AG04449 (cell line): Measurements from ENCODE around the gene SLC37A3.

Experiments
- CTCF ChIA-PET: fragments of 350-600 bp; formaldehyde crosslinking; extraction: SDS; loops from one replicate; lab custom pipeline; 2021; ENCODE audit warnings: antibody characterized with exemption; lab: Yijun Ruan, JAX
- POLR2A ChIA-PET: fragments of 400-600, 350-600 bp; formaldehyde crosslinking; extraction: SDS; loops from one replicate; lab custom pipeline; 2020; ENCODE audit warnings: antibody characterized with exemption, inconsistent platforms; lab: Yijun Ruan, JAX
- DNase-seq: peaks from one replicate; pipeline ENCODE4 v3.0.0-alpha.2; 2010; ENCODE audit warnings: low read depth, low spot score
- H3K4me3 ChIP-seq: 2 replicates; pipeline ENCODE4 v1.5.1; 2011; ENCODE audit warnings: low read depth, mild to moderate bottlenecking, control low read depth, low read length
- CTCF ChIP-seq: IDR thresholded peaks from one replicate; pipeline ENCODE4 v1.5.1; 2011; ENCODE audit warnings: mild to moderate bottlenecking, moderate library complexity, low read length, control low read depth, inconsistent platforms; ENCODE audit not compliant: insufficient read depth; ENCODE audit errors: missing control alignments

Gene SLC37A3

GRCh38 chr7:140397784-140398750 is at the start of gene SLC37A3:
TSS of gene SLC37A3 (minus strand) at chr7:140398530. CDS start at chr7:140382526, 16,004 bp downstream.
- TF ChIP-seq CTCF = peak; percentile 42
- CTCF ChIA-PET = interaction anchor here (1.0 kb wide), 1 partner anchor 11 kb away, joined by 3 read pairs; no protein-coding TSS in a partner anchor
- H3K4me3 ChIP-seq = peak within 1 kb of the TSS; percentile 74
- DNase-seq = no peak
- POLR2A ChIA-PET = interaction anchor here (1.0 kb wide), 1 partner anchor 80 kb away, joined by 3 read pairs; no protein-coding TSS in a partner anchor

- ChIA-PET CTCF (no interaction called here), POLR2A (no interaction called here)
- DNase-seq = no peak
- H3K4me3 ChIP-seq = no peak overlapping the region
- no peak for TF ChIP-seq CTCF
Observed at GRCh38 chr7:140447841-140448240, 49.5 kb upstream of the SLC37A3 start.

GRCh38 chr7:140446467-140446866 is 48.1 kb upstream of the SLC37A3 start:
- ChIA-PET CTCF (no interaction called here), POLR2A (no interaction called here)
- TF ChIP-seq CTCF = no peak
- no peak for DNase-seq
- H3K4me3 ChIP-seq = no peak overlapping the region

GRCh38 chr7:140441519-140441918 is 43.2 kb upstream of the SLC37A3 start:
- no peak for TF ChIP-seq CTCF
- no peak for DNase-seq
- H3K4me3 ChIP-seq = no peak overlapping the region
- ChIA-PET CTCF (no interaction called here), POLR2A (no interaction called here)

- ChIA-PET CTCF (no interaction called here), POLR2A (no interaction called here)
- H3K4me3 ChIP-seq = no peak overlapping the region
- DNase-seq = no peak
- TF ChIP-seq CTCF = no peak
Observed at GRCh38 chr7:140440593-140440992, 42.3 kb upstream of the SLC37A3 start.

GRCh38 chr7:140439359-140439758 is 41.0 kb upstream of the SLC37A3 start:
- ChIA-PET CTCF (interaction anchor here (1.0 to 1.3 kb wide), 2 partner anchors 10 to 36 kb away, joined by 3 read pairs; no protein-coding TSS in a partner anchor), POLR2A (no interaction called here)
- DNase-seq = no peak
- no peak for TF ChIP-seq CTCF
- H3K4me3 ChIP-seq = no peak overlapping the region
